IMR-90 (cell line): ENCODE results near the gene EIF4G3. TPM values are rescaled to one million over a fixed set of nuclear protein-coding genes. Genes with fewer than 3 reads are reported as not detected.
A peak's percentile ranks its signal among the peaks of the same experiment; 100 is the strongest.

Source experiments
- ATAC-seq: fragments of 200-7000 bp; cut with Tn5 transposase; 2 replicates; pipeline ENCODE4 v1.9.1; 2020; ENCODE audit warnings: low read depth, mild to moderate bottlenecking, moderate library complexity
- BruUV-seq: library from RNA; stranded (reverse); fragments of 400-500 nt; replicated peaks from 2 replicates; lab custom pipeline; 2021; lab: Mats Ljungman, UMichigan
- CTCF ChIA-PET: fragments of 300-600 bp; formaldehyde crosslinking; extraction: SDS; loops from one replicate; lab custom pipeline; 2021; ENCODE audit warnings: antibody characterized with exemption; lab: Yijun Ruan, JAX
- POLR2A ChIA-PET: fragments of 300-600 bp; sonication (Branson Sonifier 250); formaldehyde crosslinking; loops from one replicate; lab custom pipeline; 2022; ENCODE audit warnings: antibody characterized with exemption; ENCODE audit not compliant: unreplicated experiment; lab: Charles Lee
- DNase-seq: peaks from one replicate; pipeline ENCODE4 v3.0.0; 2013
- H2AFZ ChIP-seq: replicated peaks from 2 replicates; pipeline ENCODE3; 2013; ENCODE audit warnings: low read length, mild to moderate bottlenecking; ENCODE audit not compliant: poor library complexity
- H2AK5ac ChIP-seq: 2 replicates; pipeline ENCODE4 v1.6.1; 2013; ENCODE audit warnings: low read depth, low read length, inconsistent platforms
- H2AK9ac ChIP-seq: replicated peaks from 2 replicates; pipeline ENCODE3; 2013; ENCODE audit warnings: mild to moderate bottlenecking, low read depth, low read length, moderate library complexity; ENCODE audit not compliant: poor library complexity
- H2BK120ac ChIP-seq: 2 replicates; pipeline ENCODE4 v1.6.1; 2013; ENCODE audit warnings: low read depth, low read length, inconsistent platforms
- H2BK15ac ChIP-seq: 3 replicates; pipeline ENCODE4 v1.6.1; 2013; ENCODE audit warnings: low read depth, low read length, inconsistent platforms
- H2BK20ac ChIP-seq: 2 replicates; pipeline ENCODE4 v1.6.1; 2013; ENCODE audit warnings: low read depth, mild to moderate bottlenecking, inconsistent platforms, low read length, moderate library complexity
- H2BK5ac ChIP-seq: 2 replicates; pipeline ENCODE4 v1.6.1; 2013; ENCODE audit warnings: mild to moderate bottlenecking, low read depth, low read length, inconsistent platforms; ENCODE audit not compliant: poor library complexity, severe bottlenecking
- H3K14ac ChIP-seq: replicated peaks from 2 replicates; pipeline ENCODE4 v1.6.1; 2013; ENCODE audit warnings: low read depth, low read length, inconsistent platforms
- H3K18ac ChIP-seq: 2 replicates; pipeline ENCODE4 v1.6.1; 2013; ENCODE audit warnings: low read depth, low read length, control low read depth
- H3K23ac ChIP-seq: 2 replicates; pipeline ENCODE4 v1.6.1; 2013; ENCODE audit warnings: low read depth, low read length, inconsistent platforms
- H3K27ac ChIP-seq: 2 replicates; pipeline ENCODE4 v1.5.1; 2013; ENCODE audit warnings: mild to moderate bottlenecking, control low read depth, low read length; ENCODE audit not compliant: insufficient read depth
- H3K27me3 ChIP-seq: 2 replicates; pipeline ENCODE4 v1.6.1; 2013; ENCODE audit warnings: low read length; ENCODE audit not compliant: control insufficient read depth, insufficient read depth
- H3K36me3 ChIP-seq: 2 replicates; pipeline ENCODE4 v1.6.1; 2013; ENCODE audit warnings: low read length, mixed read lengths; ENCODE audit not compliant: control insufficient read depth, insufficient read depth
- H3K4ac ChIP-seq: 2 replicates; pipeline ENCODE4 v1.6.1; 2013; ENCODE audit warnings: low read depth, low read length, inconsistent platforms
- H3K4me1 ChIP-seq: 2 replicates; pipeline ENCODE4 v1.6.1; 2013; ENCODE audit warnings: low read length, mixed read lengths; ENCODE audit not compliant: control insufficient read depth, insufficient read depth
- H3K4me2 ChIP-seq: 2 replicates; pipeline ENCODE4 v1.6.1; 2013; ENCODE audit warnings: low read depth, mild to moderate bottlenecking, control low read depth, low read length, moderate library complexity
- H3K4me3 ChIP-seq: 2 replicates; pipeline ENCODE4 v1.5.1; 2013; ENCODE audit warnings: low read depth, mild to moderate bottlenecking, control low read depth, low read length, moderate library complexity; ENCODE audit not compliant: insufficient read depth
- H3K56ac ChIP-seq: 2 replicates; pipeline ENCODE4 v1.6.1; 2013; ENCODE audit warnings: low read length, inconsistent platforms; ENCODE audit not compliant: insufficient read depth; ENCODE audit errors: extremely low read depth
- H3K79me1 ChIP-seq, 2 experiments: 2 replicates each; pipeline ENCODE4 v1.6.1; 2013; ENCODE audit warnings: low read length in 2 of 2, inconsistent platforms in 1 of 2, low read depth in 1 of 2
- H3K9ac ChIP-seq: 2 replicates; pipeline ENCODE4 v1.6.1; 2013; ENCODE audit warnings: low read depth, low read length, control low read depth
- H3K9me1 ChIP-seq: 2 replicates; pipeline ENCODE4 v1.6.1; 2013; ENCODE audit warnings: low read length, inconsistent platforms; ENCODE audit not compliant: insufficient read depth
- H3K9me3 ChIP-seq: 2 replicates; pipeline ENCODE4 v1.6.1; 2013; ENCODE audit warnings: low read length; ENCODE audit not compliant: control insufficient read depth, insufficient read depth
- H4K20me1 ChIP-seq: 2 replicates; pipeline ENCODE4 v1.6.1; 2013; ENCODE audit warnings: low read length, inconsistent platforms; ENCODE audit not compliant: insufficient read depth
- H4K5ac ChIP-seq: 2 replicates; pipeline ENCODE4 v1.6.1; 2013; ENCODE audit warnings: mild to moderate bottlenecking, low read depth, low read length, control low read depth
- H4K8ac ChIP-seq, 2 experiments: 2 replicates each; pipeline ENCODE4 v1.6.1; 2013; ENCODE audit warnings: low read depth in 2 of 2, low read length in 2 of 2, control low read depth in 1 of 2, inconsistent platforms in 1 of 2
- H4K91ac ChIP-seq: 2 replicates; pipeline ENCODE4 v1.6.1; 2013; ENCODE audit warnings: low read depth, low read length, inconsistent platforms; ENCODE audit not compliant: insufficient read depth
- BHLHE40 ChIP-seq: fragments of 150-350 bp; IDR thresholded peaks from 2 replicates; pipeline ENCODE4 v1.6.1; 2016; ENCODE audit warnings: mild to moderate bottlenecking, low read depth, low read length
- CEBPB ChIP-seq: IDR thresholded peaks from 2 replicates; pipeline ENCODE4 v1.6.1; 2012; ENCODE audit warnings: low read depth, low read length, improper control_type of control experiment
- CTCF ChIP-seq: conservative IDR thresholded peaks from 2 replicates; pipeline ENCODE4 v1.5.1; 2012; ENCODE audit warnings: mild to moderate bottlenecking, low read depth, low read length, improper control_type of control experiment
- FOS ChIP-seq: fragments of 150-350 bp; IDR thresholded peaks from 2 replicates; pipeline ENCODE4 v1.6.1; 2016; ENCODE audit warnings: low read depth, low read length
- MAFK ChIP-seq: IDR thresholded peaks from 2 replicates; pipeline ENCODE4 v1.6.1; 2012; ENCODE audit warnings: low read depth, low read length, improper control_type of control experiment
- MXI1 ChIP-seq: IDR thresholded peaks from 2 replicates; pipeline ENCODE4 v1.6.1; 2012; ENCODE audit warnings: low read depth, mild to moderate bottlenecking, low read length, moderate library complexity, borderline replicate concordance
- NFE2L2 ChIP-seq: fragments of 150-350 bp; IDR thresholded peaks from 2 replicates; pipeline ENCODE4 v1.6.1; 2016; ENCODE audit warnings: low read depth, mild to moderate bottlenecking, low read length
- RAD21 ChIP-seq: IDR thresholded peaks from 2 replicates; pipeline ENCODE4 v1.6.1; 2012; ENCODE audit warnings: low read length, improper control_type of control experiment
- RCOR1 ChIP-seq: IDR thresholded peaks from 2 replicates; pipeline ENCODE4 v1.6.1; 2012; ENCODE audit warnings: mild to moderate bottlenecking, low read length, improper control_type of control experiment; ENCODE audit not compliant: insufficient replicate concordance
- RFX5 ChIP-seq: IDR thresholded peaks from 2 replicates; pipeline ENCODE4 v1.8.0; 2012; ENCODE audit warnings: low read depth, mild to moderate bottlenecking, low read length, moderate library complexity
- SMC3 ChIP-seq: fragments of 150-350 bp; IDR thresholded peaks from 2 replicates; pipeline ENCODE4 v1.6.1; 2016; ENCODE audit warnings: low read depth, mild to moderate bottlenecking, antibody characterized with exemption, low read length, moderate library complexity
- USF2 ChIP-seq: fragments of 150-350 bp; IDR thresholded peaks from 2 replicates; pipeline ENCODE4 v1.6.1; 2017; ENCODE audit warnings: mild to moderate bottlenecking, antibody characterized with exemption, low read length, low read depth
- whole genome bisulfite sequencing, 2 experiments: methylation state at CpG; one replicate each; pipeline versions ENCODE4 v1.1.5 to v1.1.7; 2013; ENCODE audit warnings: missing lambda C conversion rate in 2 of 2; ENCODE audit not compliant: insufficient read length in 1 of 2; ENCODE audit errors: extremely low coverage in 2 of 2; 5-methylcytosine and 5-hydroxymethylcytosine counted together
- dilution Hi-C: fragments of 300-500 bp; cut with HindIII; formaldehyde crosslinking; loops from one replicate; pipeline ENCODE4 v1.14.3; 2018; ENCODE audit warnings: low sequenced_read_pairs; ENCODE audit not compliant: unreplicated experiment
- in situ Hi-C: fragments of 300-500 bp; cut with MboI; formaldehyde crosslinking; loops from 3 replicates; pipeline ENCODE4 v1.14.3; 2019; ENCODE audit warnings: low sequenced_read_pairs, inconsistent platforms, mixed read lengths
- intact Hi-C: fragments of 100-400 bp; cut with micrococcal nuclease; formaldehyde crosslinking; loops from 2 replicates; pipeline ENCODE4 v1.10.0; 2022
- polyA plus RNA-seq, 3 experiments: library from polyadenylated mRNA; depleted of rRNA; stranded (reverse); fragments of >200 nt; gene quantifications; 2 replicates each; pipeline ENCODE4 v1.2.3, GENCODE V29; 2012; ENCODE audit warnings: low replicate concordance in 1 of 3
- total RNA-seq: library from RNA; depleted of rRNA; stranded (reverse); fragments of >200 nt; gene quantifications from 2 replicates; pipeline ENCODE4 v1.2.3, GENCODE V29; 2012

Gene EIF4G3
- total and polyA plus RNA-seq, 2 of the 4 experiments (the other 2 are of a cell fraction) = 25.8 to 49.2 TPM

- in situ Hi-C loops = no loop called here
- no TSS peak for BruUV-seq
- no peaks in the 10 kb centered on the region for H3K4me1 ChIP-seq
- H3K9ac ChIP-seq = no peak overlapping the region
- DNase-seq = no peak
- H4K91ac ChIP-seq = no peak overlapping the region
- H3K14ac ChIP-seq = no peak overlapping the region
- H3K9me1 ChIP-seq = peaks cover 8% of the 10 kb centered on the region; the same call in 1 of the 2 replicates
- no peak overlapping the region for H3K4ac ChIP-seq
- WGBS, 2 experiments = no CpG with 5 or more reads among the region's 2 CpGs
- no peak overlapping the region for H4K8ac ChIP-seq
- H4K5ac ChIP-seq = no peak overlapping the region
- H2BK15ac ChIP-seq = no peak overlapping the region
- H3K9me3 ChIP-seq = no peaks in the 10 kb centered on the region
- H2AK9ac ChIP-seq = no peak overlapping the region
- peaks cover 17 to 47% of the 10 kb centered on the region in 2 experiments for H3K79me1 ChIP-seq
- no peak overlapping the region for H2AFZ ChIP-seq
- no peak for ATAC-seq
- peaks cover 7% of the 10 kb centered on the region; the same call in 1 of the 2 replicates for H4K20me1 ChIP-seq
- no peak overlapping the region for H3K27ac ChIP-seq
- no peak overlapping the region for H2AK5ac ChIP-seq
- no peak overlapping the region for H3K4me2 ChIP-seq
- no peak overlapping the region for H3K4me3 ChIP-seq
- dilution Hi-C loops = no loop called here
- no peak overlapping the region for H3K56ac ChIP-seq
- no peaks in the 10 kb centered on the region for H3K36me3 ChIP-seq
- no peak overlapping the region for H2BK5ac ChIP-seq
- intact Hi-C loops = no loop called here
- H2BK120ac ChIP-seq = no peak overlapping the region
- CTCF ChIA-PET = interaction anchor here (0.6 kb wide), 1 partner anchor 12 kb away, joined by 5 read pairs; no protein-coding TSS in a partner anchor
- TF ChIP-seq NFE2L2 (no peak), MXI1 (no peak), FOS (no peak), RAD21 (no peak), SMC3 (no peak), CTCF (no peak), RCOR1 (no peak), BHLHE40 (no peak), CEBPB (no peak), USF2 (no peak), MAFK (no peak), RFX5 (no peak)
- POLR2A ChIA-PET = no interaction called here
- H3K23ac ChIP-seq = peak overlapping the region; percentile 8; the same call in 1 of the 2 replicates
- H3K27me3 ChIP-seq = no peaks in the 10 kb centered on the region
- no peak overlapping the region for H2BK20ac ChIP-seq
- H3K18ac ChIP-seq = no peak overlapping the region
Measured at GRCh38 chr1:21000245-21000594, 176.5 kb downstream of the EIF4G3 start.
